GM21786 (cell line): ENCODE measurements around the gene PARP8.
"Not testable (repeated sequence)": the region's sequence is repeated elsewhere in the genome, so short reads cannot be mapped to it uniquely, and the experiment has no call there.

Experiments
- ATAC-seq: cut with Tn5 transposase; IDR thresholded peaks from one replicate; pipeline ENCODE4 v1.9.1; 2021; ENCODE audit not compliant: unreplicated experiment

PARP8 gene

GRCh38 chr5:50770441-50770840 is 104.0 kb downstream of the PARP8 start:
- no peak for ATAC-seq

GRCh38 chr5:50774446-50775175 is 108.2 kb downstream of the PARP8 start:
- not testable (repeated sequence) for ATAC-seq

- no peak for ATAC-seq
Observed at GRCh38 chr5:50786073-50786472, 119.6 kb downstream of the PARP8 start.

DNA sequence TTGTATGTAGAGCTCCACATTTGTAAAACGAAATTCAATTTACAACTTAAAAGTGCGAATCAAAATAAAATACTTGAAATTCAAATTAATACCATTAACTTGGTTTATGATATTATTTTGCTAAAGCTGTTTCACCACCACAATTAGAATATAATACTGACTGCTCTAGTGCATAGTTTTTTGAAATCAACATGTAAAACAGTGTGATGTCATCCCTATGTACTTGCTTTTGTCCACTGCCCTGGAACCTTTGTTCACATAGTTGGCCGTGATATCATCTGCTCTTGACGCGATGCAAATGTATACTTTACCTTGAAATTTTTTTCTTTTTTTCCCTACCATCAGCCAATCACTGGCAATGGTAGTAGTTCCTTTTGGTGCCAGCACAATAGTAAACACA is 125.4 kb downstream of the PARP8 start:
- no peak for ATAC-seq

DNA sequence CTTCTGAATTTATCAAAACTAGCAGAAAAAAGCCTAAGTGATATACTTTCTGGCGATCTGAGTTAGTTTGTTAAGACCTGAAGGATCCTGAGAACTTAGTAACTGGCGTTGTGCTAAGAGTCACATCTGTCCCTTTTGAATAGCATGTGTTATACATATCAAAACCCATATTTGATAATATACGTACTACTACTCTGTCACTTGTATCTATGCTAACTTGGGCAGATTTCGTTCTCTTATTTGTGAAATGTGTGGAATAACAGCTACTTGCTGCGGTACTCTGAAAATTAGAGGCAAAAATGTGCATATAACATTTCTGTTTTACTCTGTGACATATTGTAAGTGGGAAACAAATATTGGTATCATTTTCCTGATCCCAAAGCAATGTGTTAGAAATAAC is 126.4 kb downstream of the PARP8 start:
- ATAC-seq: no peak

DNA sequence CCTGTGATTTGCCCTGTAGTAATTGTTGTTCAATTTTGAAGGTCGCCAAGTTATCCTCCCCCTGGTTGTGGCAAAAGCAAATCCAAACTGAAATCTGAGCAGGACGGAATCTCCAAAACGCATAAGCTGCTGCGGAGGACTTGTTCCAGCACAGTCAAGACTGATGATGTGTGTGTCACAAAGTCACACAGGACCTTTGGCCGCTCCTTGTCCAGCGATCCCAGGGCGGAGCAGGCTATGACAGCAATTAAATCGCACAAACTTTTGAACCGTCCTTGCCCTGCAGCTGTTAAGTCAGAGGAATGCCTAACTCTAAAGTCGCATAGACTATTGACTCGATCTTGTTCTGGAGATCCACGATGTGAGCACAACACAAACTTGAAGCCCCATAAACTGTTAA is 128.4 kb downstream of the PARP8 start:
- no peak for ATAC-seq

DNA sequence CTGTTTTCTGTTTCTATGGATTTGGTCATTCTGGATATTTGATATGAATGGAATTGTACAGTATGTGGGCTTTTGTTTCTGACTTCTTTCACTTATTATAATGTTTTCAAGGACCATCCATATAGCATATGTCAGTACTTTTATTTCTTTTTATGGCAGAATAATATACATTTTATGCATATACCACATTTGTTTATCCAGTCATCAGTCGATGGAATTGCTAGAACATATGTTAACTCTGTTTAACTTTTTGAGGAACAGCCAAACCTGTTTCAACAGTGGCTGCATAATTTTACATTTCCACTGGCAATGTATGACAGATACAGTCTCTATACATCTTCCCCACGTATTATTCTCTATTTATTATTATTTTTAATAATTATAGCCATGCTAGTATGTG is 131.6 kb downstream of the PARP8 start:
- no peak for ATAC-seq

DNA sequence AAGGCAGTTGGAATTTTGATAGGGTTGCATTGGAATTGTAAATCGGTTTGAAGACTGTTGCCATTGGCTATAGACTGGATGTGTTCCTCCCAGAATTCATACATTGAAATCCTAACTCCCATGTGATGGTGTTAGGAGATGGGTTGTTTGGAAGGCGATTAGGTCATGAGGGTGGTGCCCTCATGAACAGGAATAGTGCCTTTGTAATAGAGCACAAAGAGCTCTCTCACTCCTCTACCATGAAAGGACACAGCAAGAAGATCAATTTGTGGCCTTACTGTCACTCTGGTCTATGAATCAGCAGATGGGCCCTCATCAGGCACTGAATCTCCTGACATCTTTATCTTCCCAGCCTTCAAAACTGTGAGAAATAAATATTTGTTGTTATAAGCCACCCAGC is 133.2 kb downstream of the PARP8 start:
- ATAC-seq: no peak

- no peak for ATAC-seq
Observed at GRCh38 chr5:50800410-50800809, 134.0 kb downstream of the PARP8 start.

DNA sequence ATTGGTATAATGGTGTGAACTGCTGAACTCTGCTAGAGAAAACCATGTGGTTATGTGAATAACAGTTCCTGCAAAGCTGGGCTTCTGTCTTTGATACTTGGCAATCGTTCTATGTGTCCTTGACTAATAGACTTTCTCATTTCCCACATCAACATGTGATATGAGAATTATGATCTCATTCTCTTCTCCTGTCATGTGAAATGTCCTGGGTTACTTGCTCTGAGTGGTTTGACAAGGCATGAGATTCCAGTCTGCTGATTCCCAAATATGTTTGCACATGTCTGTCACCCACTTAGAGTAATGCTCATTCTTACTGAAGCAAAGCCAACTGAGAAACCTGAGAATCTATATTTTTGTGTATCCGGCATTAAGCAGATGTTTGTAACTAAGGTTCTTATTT is 141.2 kb downstream of the PARP8 start:
- ATAC-seq: no peak

GRCh38 chr5:50808406-50808805 is 142.0 kb downstream of the PARP8 start:
- no peak for ATAC-seq

DNA sequence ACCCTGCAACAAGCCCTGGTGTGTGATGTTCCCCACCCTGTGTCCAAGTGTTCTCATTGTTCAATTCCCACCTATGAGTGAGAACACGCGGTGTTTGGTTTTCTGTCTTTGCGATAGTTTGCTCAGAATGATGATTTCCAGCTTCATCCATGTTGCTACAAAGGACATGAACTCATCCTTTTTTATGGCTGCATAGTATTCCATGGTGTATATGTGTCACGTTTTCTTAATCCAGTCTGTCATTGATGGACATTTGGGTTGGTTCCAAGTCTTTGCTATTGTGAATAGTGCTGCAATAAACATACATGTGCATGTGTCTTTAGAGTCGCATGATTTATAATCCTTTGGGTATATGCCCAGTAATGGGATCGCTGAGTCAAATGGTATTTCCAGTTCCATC is 145.3 kb downstream of the PARP8 start:
- ATAC-seq: not testable (repeated sequence)

- no peak for ATAC-seq
Observed at GRCh38 chr5:50813691-50814090, 147.3 kb downstream of the PARP8 start.

- no peak for ATAC-seq
Observed at GRCh38 chr5:50814556-50814955, 148.1 kb downstream of the PARP8 start.

- no peak for ATAC-seq
Observed at GRCh38 chr5:50822046-50822445, 155.6 kb downstream of the PARP8 start.

- no peak for ATAC-seq
Observed at GRCh38 chr5:50822761-50823160, 156.3 kb downstream of the PARP8 start.

DNA sequence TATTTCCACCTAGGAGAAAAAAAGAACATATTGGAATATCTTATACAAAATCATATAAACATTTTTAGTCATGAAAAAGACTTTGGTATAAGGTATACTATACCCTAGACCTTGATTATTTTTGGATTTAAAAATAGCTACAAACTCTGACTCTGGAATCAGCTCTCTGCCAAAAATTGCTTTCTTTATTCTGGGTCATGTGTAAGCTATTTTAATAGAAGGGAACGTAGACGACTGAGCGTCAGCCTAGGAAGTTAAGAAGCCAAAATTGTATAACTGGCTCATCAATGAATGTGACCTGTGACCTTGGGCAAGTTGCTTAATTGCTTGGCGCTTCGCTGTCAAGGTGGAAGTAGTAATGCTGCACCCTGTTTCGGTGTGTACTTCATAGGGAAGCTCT is 157.1 kb downstream of the PARP8 start:
- no peak for ATAC-seq

- no peak for ATAC-seq
Observed at GRCh38 chr5:50824109-50824508, 157.7 kb downstream of the PARP8 start.

- ATAC-seq: no peak
Observed at GRCh38 chr5:50827516-50828247, 161.2 kb downstream of the PARP8 start.

GRCh38 chr5:50829023-50829422 is 162.6 kb downstream of the PARP8 start:
- ATAC-seq: no peak

- no peak for ATAC-seq
Observed at GRCh38 chr5:50832657-50833284, 166.3 kb downstream of the PARP8 start.

- no peak for ATAC-seq
Observed at GRCh38 chr5:50836356-50836755, 169.9 kb downstream of the PARP8 start.
